IMR-90 (cell line): ENCODE data around the gene ADH5.
A peak's percentile ranks its signal among the peaks of the same experiment; 100 is the strongest.

Experiments
- BHLHE40 ChIP-seq: fragments of 150-350 bp; IDR thresholded peaks from 2 replicates; pipeline ENCODE4 v1.6.1; 2016; ENCODE audit warnings: mild to moderate bottlenecking, low read depth, low read length
- CEBPB ChIP-seq: IDR thresholded peaks from 2 replicates; pipeline ENCODE4 v1.6.1; 2012; ENCODE audit warnings: low read depth, low read length, improper control_type of control experiment
- CTCF ChIP-seq: conservative IDR thresholded peaks from 2 replicates; pipeline ENCODE4 v1.5.1; 2012; ENCODE audit warnings: mild to moderate bottlenecking, low read depth, low read length, improper control_type of control experiment
- ELK1 ChIP-seq: fragments of 150-350 bp; IDR thresholded peaks from 2 replicates; pipeline ENCODE4 v1.6.1; 2016; ENCODE audit warnings: low read depth, mild to moderate bottlenecking, low read length, moderate library complexity, borderline replicate concordance
- MAFK ChIP-seq: IDR thresholded peaks from 2 replicates; pipeline ENCODE4 v1.6.1; 2012; ENCODE audit warnings: low read depth, low read length, improper control_type of control experiment
- MAZ ChIP-seq: IDR thresholded peaks from 2 replicates; pipeline ENCODE4 v1.6.1; 2012; ENCODE audit warnings: low read depth, mild to moderate bottlenecking, low read length, improper control_type of control experiment, moderate library complexity, borderline replicate concordance
- NFE2L2 ChIP-seq: fragments of 150-350 bp; IDR thresholded peaks from 2 replicates; pipeline ENCODE4 v1.6.1; 2016; ENCODE audit warnings: low read depth, mild to moderate bottlenecking, low read length
- POLR2A ChIP-seq: IDR thresholded peaks from 2 replicates; pipeline ENCODE4 v1.6.1; 2012; ENCODE audit warnings: mild to moderate bottlenecking, low read depth, low read length
- RAD21 ChIP-seq: IDR thresholded peaks from 2 replicates; pipeline ENCODE4 v1.6.1; 2012; ENCODE audit warnings: low read length, improper control_type of control experiment
- RCOR1 ChIP-seq: IDR thresholded peaks from 2 replicates; pipeline ENCODE4 v1.6.1; 2012; ENCODE audit warnings: mild to moderate bottlenecking, low read length, improper control_type of control experiment; ENCODE audit not compliant: insufficient replicate concordance
- RFX5 ChIP-seq: IDR thresholded peaks from 2 replicates; pipeline ENCODE4 v1.8.0; 2012; ENCODE audit warnings: low read depth, mild to moderate bottlenecking, low read length, moderate library complexity
- SMC3 ChIP-seq: fragments of 150-350 bp; IDR thresholded peaks from 2 replicates; pipeline ENCODE4 v1.6.1; 2016; ENCODE audit warnings: low read depth, mild to moderate bottlenecking, antibody characterized with exemption, low read length, moderate library complexity
- USF2 ChIP-seq: fragments of 150-350 bp; IDR thresholded peaks from 2 replicates; pipeline ENCODE4 v1.6.1; 2017; ENCODE audit warnings: mild to moderate bottlenecking, antibody characterized with exemption, low read length, low read depth

GRCh38 chr4:99117876-99118693 lies 29.5 kb upstream of the ADH5 start:
- TF ChIP-seq CTCF (peak; percentile 54), MAZ (no peak), POLR2A (no peak), MAFK (no peak), RFX5 (no peak), RAD21 (peak; percentile 54), CEBPB (no peak), USF2 (no peak), RCOR1 (no peak), BHLHE40 (no peak), ELK1 (no peak), SMC3 (peak; percentile 62), NFE2L2 (no peak)
